ENCODE measurements around the gene PCSK5.

DNA sequence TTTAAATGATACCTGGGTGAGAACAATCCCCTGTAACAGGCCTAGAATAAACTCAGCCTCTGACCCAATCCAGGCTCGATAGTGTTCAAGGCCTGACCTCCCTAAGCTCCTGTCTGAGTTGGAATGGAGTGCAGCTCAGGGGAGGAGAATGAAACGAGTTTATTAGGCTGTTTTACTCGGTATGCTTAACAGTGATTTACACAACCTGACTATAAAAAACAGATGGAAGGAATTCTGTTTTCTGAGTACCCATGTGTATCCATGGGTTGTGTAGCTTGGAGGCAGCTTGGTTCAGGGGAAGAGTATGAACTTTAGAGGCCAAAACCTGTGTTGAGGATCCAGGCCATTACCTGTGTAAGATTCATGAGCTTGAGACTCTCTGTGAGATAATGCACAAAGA lies 67.8 kb downstream of the PCSK5 start:
- TF ChIP-seq ZNF274 (IDR thresholded peaks at IDR 0.05; ENCODE audit: low read depth, low read length) (no peak), SUZ12 (IDR thresholded peaks at IDR 0.05; ENCODE audit: extremely low read depth, insufficient read depth, insufficient read length) (no peak)
